Natural killer cell (primary cell): ENCODE measurements around the gene CADM2. TPM values are rescaled to one million over a fixed set of nuclear protein-coding genes. Genes with fewer than 3 reads are reported as not detected.

Experiments
- ATAC-seq, 3 donors: fragments of 150-1000 bp in 2 of 3; fragments of 200-7000 bp in 1 of 3; cut with Tn5 transposase; 1 replicate in 1 of 3; 2 replicates in 2 of 3; pipeline ENCODE4 v1.10.0; 2021; ENCODE audit warnings: mild to moderate bottlenecking in 2 of 3, moderate library complexity in 2 of 3
- DNase-seq, 2 donors: peaks; one replicate each; pipeline versions ENCODE4 v3.0.0 to v3.0.0-alpha.2; 2013 to 2021; ENCODE audit warnings: mixed read lengths in 1 of 2
- H3K27ac ChIP-seq: one replicate; pipeline ENCODE4 v1.5.1; 2013; ENCODE audit warnings: mild to moderate bottlenecking, low read length
- H3K27me3 ChIP-seq: one replicate; pipeline ENCODE4 v1.6.1; 2013; ENCODE audit warnings: low read length; ENCODE audit not compliant: control insufficient read depth, insufficient read depth
- H3K36me3 ChIP-seq: one replicate; pipeline ENCODE4 v1.6.1; 2013; ENCODE audit warnings: low read length; ENCODE audit not compliant: control insufficient read depth, insufficient read depth
- H3K4me1 ChIP-seq: one replicate; pipeline ENCODE4 v1.6.1; 2013; ENCODE audit warnings: low read length; ENCODE audit not compliant: control insufficient read depth, insufficient read depth
- H3K4me3 ChIP-seq: one replicate; pipeline ENCODE4 v1.5.1; 2013; ENCODE audit warnings: low read length
- H3K9me3 ChIP-seq: one replicate; pipeline ENCODE4 v1.6.1; 2013; ENCODE audit warnings: low read length; ENCODE audit not compliant: control insufficient read depth, insufficient read depth
- H3K27ac Mint-ChIP-seq, 2 donors: one replicate each; pipeline ENCODE4 v1.8.0; 2022; ENCODE audit warnings: mild to moderate bottlenecking in 2 of 2, mixed read lengths in 2 of 2, moderate library complexity in 1 of 2
- H3K27me3 Mint-ChIP-seq, 2 donors: one replicate each; pipeline ENCODE4 v1.8.0; 2022; ENCODE audit warnings: low read depth in 2 of 2, mixed read lengths in 2 of 2
- H3K36me3 Mint-ChIP-seq: one replicate; pipeline ENCODE4 v1.8.0; 2022; ENCODE audit warnings: mixed read lengths
- H3K4me1 Mint-ChIP-seq, 2 donors: one replicate each; pipeline ENCODE4 v1.8.0; 2022; ENCODE audit warnings: mixed read lengths in 2 of 2
- H3K4me3 Mint-ChIP-seq: one replicate; pipeline ENCODE4 v1.8.0; 2022; ENCODE audit warnings: mild to moderate bottlenecking, moderate library complexity, mixed read lengths
- H3K9me3 Mint-ChIP-seq, 2 donors: one replicate each; pipeline ENCODE4 v1.8.0; 2022; ENCODE audit warnings: mixed read lengths in 2 of 2
- CTCF ChIP-seq: fragments of 200-600 bp; IDR thresholded peaks from one replicate; pipeline ENCODE4 v1.8.0; 2022; ENCODE audit warnings: antibody characterized with exemption
- WGBS: methylation state at CpG from one replicate; pipeline ENCODE4 v1.1.7; 2013; ENCODE audit warnings: missing lambda C conversion rate; ENCODE audit not compliant: insufficient coverage; 5-methylcytosine and 5-hydroxymethylcytosine counted together
- intact Hi-C: fragments of 100-400 bp; cut with micrococcal nuclease; formaldehyde crosslinking; loops from one replicate; pipeline ENCODE4 v1.14.2; 2022
- total RNA-seq, 4 donors: library from RNA; stranded (reverse); fragments of 120-200 nt in 1 of 4; gene quantifications; one replicate each; pipeline versions ENCODE4 v1.2.3 to v1.2.4, GENCODE V29; 2013 to 2022

The CADM2 gene
- total RNA-seq, 3 donors from 2014 or later (not counting 1 experiment from before 2014, with no cell fraction given): 0.07 TPM; not detected in 2

- H3K4me1 ChIP-seq: no peaks in the 10 kb centered on the region
- no peak overlapping the region for H3K4me3 ChIP-seq
- Mint-ChIP-seq H3K4me1 (no peaks in the 10 kb centered on the region), H3K27me3 (no peaks in the 10 kb centered on the region), H3K27ac (no peak overlapping the region), H3K9me3 (peaks cover 5 to 10% of the 10 kb centered on the region in 2 donors), H3K4me3 (no peak overlapping the region), H3K36me3 (no peaks in the 10 kb centered on the region)
- intact Hi-C loops: no loop called here
- WGBS: 88% methylated on average over 1 of the region's 2 CpGs
- no peaks in the 10 kb centered on the region for H3K27me3 ChIP-seq
- no peak for TF ChIP-seq CTCF
- H3K36me3 ChIP-seq: no peaks in the 10 kb centered on the region
- H3K9me3 ChIP-seq: no peaks in the 10 kb centered on the region
- DNase-seq (no peak), ATAC-seq (no peak)
- H3K27ac ChIP-seq: no peak overlapping the region
Measured at GRCh38 chr3:85709346-85709892, 750.6 kb downstream of the CADM2 start.

- no peak for TF ChIP-seq CTCF
- H3K4me1 Mint-ChIP-seq: no peaks in the 10 kb centered on the region
- peaks cover 7 to 10% of the 10 kb centered on the region in 2 donors for H3K9me3 Mint-ChIP-seq
- Histone ChIP-seq H3K27ac (no peak overlapping the region), H3K36me3 (no peaks in the 10 kb centered on the region), H3K27me3 (no peaks in the 10 kb centered on the region), H3K4me3 (no peak overlapping the region), H3K4me1 (no peaks in the 10 kb centered on the region), H3K9me3 (no peaks in the 10 kb centered on the region)
- no peak overlapping the region for H3K27ac Mint-ChIP-seq
- 85% methylated on average over 2 of the region's 2 CpGs for WGBS
- ATAC-seq (no peak), DNase-seq (no peak)
- no peaks in the 10 kb centered on the region for H3K27me3 Mint-ChIP-seq
- H3K4me3 Mint-ChIP-seq: no peak overlapping the region
- no peaks in the 10 kb centered on the region for H3K36me3 Mint-ChIP-seq
- intact Hi-C loops: no loop called here
Measured at GRCh38 chr3:85710490-85710889, 751.7 kb downstream of the CADM2 start.

- peaks cover 9 to 10% of the 10 kb centered on the region in 2 donors for H3K9me3 Mint-ChIP-seq
- H3K4me1 Mint-ChIP-seq: no peaks in the 10 kb centered on the region
- no peaks in the 10 kb centered on the region for H3K27me3 Mint-ChIP-seq
- DNase-seq (no peak), ATAC-seq (no peak)
- no peak overlapping the region for H3K27ac ChIP-seq
- intact Hi-C loops: no loop called here
- WGBS: 83% methylated on average over 10 of the region's 10 CpGs
- no peaks in the 10 kb centered on the region for H3K36me3 Mint-ChIP-seq
- peaks cover 11% of the 10 kb centered on the region for H3K9me3 ChIP-seq
- H3K36me3 ChIP-seq: no peaks in the 10 kb centered on the region
- H3K27ac Mint-ChIP-seq: no peak overlapping the region
- no peaks in the 10 kb centered on the region for H3K27me3 ChIP-seq
- no peaks in the 10 kb centered on the region for H3K4me1 ChIP-seq
- no peak overlapping the region for H3K4me3 ChIP-seq
- H3K4me3 Mint-ChIP-seq: no peak overlapping the region
- TF ChIP-seq CTCF: no peak
Measured at GRCh38 chr3:85721409-85722145, 762.8 kb downstream of the CADM2 start.

- H3K4me1 ChIP-seq: no peaks in the 10 kb centered on the region
- H3K27ac Mint-ChIP-seq: no peak overlapping the region
- intact Hi-C loops: no loop called here
- H3K4me1 Mint-ChIP-seq: no peaks in the 10 kb centered on the region
- ATAC-seq (no peak), DNase-seq (no peak)
- no peak for TF ChIP-seq CTCF
- H3K9me3 ChIP-seq: peaks cover 11% of the 10 kb centered on the region
- H3K36me3 ChIP-seq: no peaks in the 10 kb centered on the region
- H3K4me3 Mint-ChIP-seq: no peak overlapping the region
- H3K27me3 Mint-ChIP-seq: no peaks in the 10 kb centered on the region
- H3K27me3 ChIP-seq: no peaks in the 10 kb centered on the region
- H3K27ac ChIP-seq: no peak overlapping the region
- no peaks in the 10 kb centered on the region for H3K36me3 Mint-ChIP-seq
- H3K4me3 ChIP-seq: no peak overlapping the region
- H3K9me3 Mint-ChIP-seq: peaks cover 2 to 7% of the 10 kb centered on the region in 2 donors
Measured at GRCh38 chr3:85725809-85726208, 767.0 kb downstream of the CADM2 start.
